ENCODE measurements around the gene ADIPOQ. TPM values are rescaled to one million over a fixed set of nuclear protein-coding genes. Genes with fewer than 3 reads are reported as not detected.

The ADIPOQ gene
- polyA plus RNA-seq, 3 donors: not detected

- no peaks in the 10 kb centered on the region for H3K36me3 ChIP-seq (replicated peaks in 1 of 2; ENCODE audit: control insufficient read depth in 1 of 2, insufficient read depth in 2 of 2, low read length in 2 of 2)
- TF ChIP-seq CTCF (IDR thresholded peaks at IDR 0.05): no peak
- no peaks in the 10 kb centered on the region for H3K79me2 ChIP-seq (ENCODE audit: insufficient read depth, low read length)
- no peak overlapping the region for H3K4me3 Mint-ChIP-seq
- peaks cover 0 to 8% (median 1%) of the 10 kb centered on the region in 7 donors for H3K9me3 Mint-ChIP-seq
- H3K27ac ChIP-seq (ENCODE audit: low read depth in 1 of 2, low read length in 2 of 2): no peak overlapping the region
- no peaks in the 10 kb centered on the region for H3K27me3 ChIP-seq (ENCODE audit: control insufficient read depth in 2 of 2, insufficient read depth in 2 of 2, low read length in 2 of 2)
- intact Hi-C loops (cut with micrococcal nuclease): no loop called here
- no peaks in the 10 kb centered on the region for H4K20me1 ChIP-seq (ENCODE audit: insufficient read depth, low read length)
- H3K9ac ChIP-seq (ENCODE audit: insufficient read depth, low read length, poor library complexity, severe bottlenecking): no peak overlapping the region
- no peak for DNase-seq
- WGBS (ENCODE audit: insufficient coverage): no CpG with 5 or more reads among the region's 1 CpG
- no peak overlapping the region for H2AFZ ChIP-seq (ENCODE audit: insufficient read depth, low read depth, low read length, poor library complexity, severe bottlenecking)
- peaks cover 0 to 2% (median 0%) of the 10 kb centered on the region in 3 donors for H3K27me3 Mint-ChIP-seq (ENCODE audit: low read depth in 3 of 3)
- no peak overlapping the region for H3K4me3 ChIP-seq (replicated peaks in 1 of 3; ENCODE audit: low read depth in 2 of 3, low read length in 3 of 3)
- H3K27ac Mint-ChIP-seq: no peak overlapping the region
- H3K4me1 Mint-ChIP-seq: peaks cover 14% of the 10 kb centered on the region
- H3K36me3 Mint-ChIP-seq: no peaks in the 10 kb centered on the region
- H3K9me3 ChIP-seq (replicated peaks in 1 of 2; ENCODE audit: control insufficient read depth in 1 of 2, insufficient read depth in 1 of 2, low read length in 2 of 2): no peaks in the 10 kb centered on the region
- no peak overlapping the region for H3K4me2 ChIP-seq (replicated peaks; ENCODE audit: extremely low read depth, low read length, poor library complexity, severe bottlenecking)
- peaks cover 4 to 11% of the 10 kb centered on the region in 2 donors for H3K4me1 ChIP-seq (ENCODE audit: control insufficient read depth in 1 of 2, insufficient read depth in 2 of 2, low read length in 2 of 2)
Observed at GRCh38 chr3:186879781-186880180, 37.3 kb downstream of the ADIPOQ start.

GRCh38 chr3:186880406-186880805 lies 37.9 kb downstream of the ADIPOQ start:
- TF ChIP-seq CTCF (IDR thresholded peaks at IDR 0.05): no peak
- Mint-ChIP-seq H3K36me3 (no peaks in the 10 kb centered on the region), H3K9me3 (peaks cover 0 to 8% (median 1%) of the 10 kb centered on the region in 7 donors), H3K27me3 (ENCODE audit: low read depth in 3 of 3) (peaks cover 1 to 2% (median 1%) of the 10 kb centered on the region in 3 donors), H3K27ac (no peak overlapping the region), H3K4me3 (no peak overlapping the region), H3K4me1 (peaks cover 14% of the 10 kb centered on the region)
- no peak overlapping the region for H2AFZ ChIP-seq (ENCODE audit: insufficient read depth, low read depth, low read length, poor library complexity, severe bottlenecking)
- no peak overlapping the region for H3K4me3 ChIP-seq (replicated peaks in 1 of 3; ENCODE audit: low read depth in 2 of 3, low read length in 3 of 3)
- H3K79me2 ChIP-seq (ENCODE audit: insufficient read depth, low read length): no peaks in the 10 kb centered on the region
- H3K36me3 ChIP-seq (replicated peaks in 1 of 2; ENCODE audit: control insufficient read depth in 1 of 2, insufficient read depth in 2 of 2, low read length in 2 of 2): no peaks in the 10 kb centered on the region
- no peak overlapping the region for H3K27ac ChIP-seq (ENCODE audit: low read depth in 1 of 2, low read length in 2 of 2)
- intact Hi-C loops (cut with micrococcal nuclease): no loop called here
- no peak for DNase-seq
- no peaks in the 10 kb centered on the region for H3K27me3 ChIP-seq (ENCODE audit: control insufficient read depth in 2 of 2, insufficient read depth in 2 of 2, low read length in 2 of 2)
- peaks cover 4 to 11% of the 10 kb centered on the region in 2 donors for H3K4me1 ChIP-seq (ENCODE audit: control insufficient read depth in 1 of 2, insufficient read depth in 2 of 2, low read length in 2 of 2)
- no peak overlapping the region for H3K9ac ChIP-seq (ENCODE audit: insufficient read depth, low read length, poor library complexity, severe bottlenecking)
- WGBS (ENCODE audit: insufficient coverage): 100% methylated on average over 1 of the region's 4 CpGs
- no peaks in the 10 kb centered on the region for H3K9me3 ChIP-seq (replicated peaks in 1 of 2; ENCODE audit: control insufficient read depth in 1 of 2, insufficient read depth in 1 of 2, low read length in 2 of 2)
- no peak overlapping the region for H3K4me2 ChIP-seq (replicated peaks; ENCODE audit: extremely low read depth, low read length, poor library complexity, severe bottlenecking)
- H4K20me1 ChIP-seq (ENCODE audit: insufficient read depth, low read length): no peaks in the 10 kb centered on the region
